Kidney (tissue), 14 donors: ENCODE measurements around the gene PECR. TPM values are rescaled to one million over a fixed set of nuclear protein-coding genes. Genes with fewer than 3 reads are reported as not detected.
A peak's percentile ranks its signal among the peaks of the same experiment; 100 is the strongest.

Source experiments
- DNase-seq, 5 donors: peaks; one replicate each; pipeline ENCODE4 v3.0.0-alpha.2; 2013 to 2020
- FAIRE-seq: peaks from 2 replicates; lab custom pipeline; 2012; peaks lifted over from hg19 to GRCh38; lab: Jason Lieb, UNC
- H3K27ac ChIP-seq, 2 donors: one replicate each; pipeline ENCODE4 v1.7.0; 2013; ENCODE audit warnings: low read depth in 2 of 2, low read length in 2 of 2, inconsistent platforms in 1 of 2
- H3K27me3 ChIP-seq: one replicate; pipeline ENCODE4 v1.7.1; 2013; ENCODE audit warnings: low read length, inconsistent platforms; ENCODE audit not compliant: control insufficient read depth, insufficient read depth
- H3K36me3 ChIP-seq, 3 donors: one replicate each; pipeline versions ENCODE4 v1.7.0 to v1.7.1; 2013; ENCODE audit warnings: low read length in 3 of 3, control low read depth in 1 of 3, inconsistent platforms in 1 of 3; ENCODE audit not compliant: insufficient read depth in 3 of 3, control insufficient read depth in 2 of 3
- H3K4me1 ChIP-seq, 3 donors: one replicate each; pipeline versions ENCODE4 v1.7.0 to v1.7.1; 2013; ENCODE audit warnings: low read length in 3 of 3, inconsistent platforms in 1 of 3, low read depth in 1 of 3; ENCODE audit not compliant: control insufficient read depth in 2 of 3, insufficient read depth in 2 of 3
- H3K4me3 ChIP-seq, 3 donors: one replicate each; pipeline versions ENCODE4 v1.7.0 to v1.8.1; 2013; ENCODE audit warnings: low read length in 3 of 3, control low read depth in 1 of 3, inconsistent platforms in 1 of 3
- H3K9ac ChIP-seq, 3 donors: one replicate each; pipeline versions ENCODE4 v1.7.0 to v1.7.1; 2013; ENCODE audit warnings: low read length in 3 of 3, control low read depth in 1 of 3, inconsistent platforms in 1 of 3
- H3K9me3 ChIP-seq, 3 donors: one replicate each; pipeline versions ENCODE4 v1.7.0 to v1.7.1; 2013; ENCODE audit warnings: low read length in 3 of 3, control low read depth in 1 of 3, inconsistent platforms in 1 of 3; ENCODE audit not compliant: control insufficient read depth in 2 of 3, insufficient read depth in 1 of 3
- intact Hi-C: fragments of 100-400 bp; cut with DNase I; formaldehyde crosslinking; loops from one replicate; pipeline ENCODE4 v1.11.1; 2022
- polyA plus RNA-seq: library from polyadenylated mRNA; stranded (reverse); fragments of 350-450 nt; fragmentation: Illumina TruSeq; extraction: RNeasy Lipid Tissue Mini Kit (QIAGEN cat#74804); gene quantifications from one replicate; pipeline ENCODE4 v1.2.3, GENCODE V29; 2014; ENCODE audit warnings: low read depth, low replicate concordance; ENCODE audit not compliant: insufficient read depth
- total RNA-seq: library from RNA; stranded (reverse); fragmentation: NEBNext Ultra II Directional; extraction: Animal tissue kit (Norgen Biotek cat#: 25700); gene quantifications from one replicate; pipeline ENCODE4 v1.2.1, GENCODE V29; 2021
- TF ChIP-seq, protein P1 (sequence below): IDR thresholded peaks from 3 replicates; pipeline ENCODE4 v1.5.1; 2012; ENCODE audit warnings: mild to moderate bottlenecking, moderate library complexity, borderline replicate concordance; ENCODE audit not compliant: insufficient read depth; ENCODE audit errors: extremely low read depth
- donor health status: control.
- donor health status: control.
- donor health status: control.
- donor health status: control.
- donor health status: control.
- donor health status: DM: yes; HTN: yes; CAD: no.
- donor health status: Normal renal cell carcinoma (clear cell type).

The PECR gene
- total and polyA plus RNA-seq, 2 donors from 2014 or later = 28.4 to 36.0 TPM

DNA sequence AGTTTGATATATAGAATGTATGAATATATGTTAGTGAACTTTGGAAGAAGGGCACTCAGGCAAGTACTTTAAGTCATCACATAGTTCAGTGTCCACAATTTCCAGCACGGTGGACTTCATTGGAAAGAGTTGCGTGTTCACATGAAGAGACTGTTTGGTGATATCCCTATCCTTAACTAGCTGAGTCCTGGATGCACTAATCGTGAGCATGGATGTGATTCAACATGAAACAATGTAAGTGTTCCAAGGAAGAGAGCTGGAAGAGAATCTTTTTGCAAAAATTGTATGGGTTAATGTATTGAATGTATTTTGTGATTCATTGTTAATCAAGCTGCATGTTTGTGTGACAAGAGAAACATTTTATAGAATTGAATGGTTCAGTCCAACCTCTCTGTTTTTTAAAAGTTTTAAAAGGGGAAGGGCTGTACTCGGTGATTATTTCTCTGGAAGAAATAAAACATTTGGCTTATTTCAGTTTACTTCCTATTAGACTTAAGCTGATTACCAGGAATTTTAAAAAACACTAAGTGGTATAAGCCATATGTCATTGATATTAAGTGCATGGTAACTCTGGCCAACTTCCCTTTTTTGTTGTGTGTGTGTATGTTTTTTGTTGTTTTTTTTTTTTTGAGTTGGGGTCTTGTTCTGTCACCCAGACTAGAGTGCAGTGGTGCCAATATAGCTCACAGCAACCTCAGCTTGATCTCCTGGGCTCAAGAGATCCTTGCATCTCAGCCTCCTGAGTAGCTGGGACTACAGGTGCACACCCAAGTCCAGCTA is 36.1 kb upstream of the PECR start:
- no peak overlapping the region for H3K9ac ChIP-seq
- FAIRE-seq (no peak), DNase-seq (no peak)
- no peak overlapping the region for H3K4me3 ChIP-seq
- H3K36me3 ChIP-seq = peaks cover 15 to 57% (median 42%) of the 10 kb centered on the region in 3 donors
- H3K27me3 ChIP-seq = no peaks in the 10 kb centered on the region
- H3K4me1 ChIP-seq = peaks cover 4 to 10% (median 8%) of the 10 kb centered on the region in 3 donors
- TF ChIP-seq, protein P1, sequence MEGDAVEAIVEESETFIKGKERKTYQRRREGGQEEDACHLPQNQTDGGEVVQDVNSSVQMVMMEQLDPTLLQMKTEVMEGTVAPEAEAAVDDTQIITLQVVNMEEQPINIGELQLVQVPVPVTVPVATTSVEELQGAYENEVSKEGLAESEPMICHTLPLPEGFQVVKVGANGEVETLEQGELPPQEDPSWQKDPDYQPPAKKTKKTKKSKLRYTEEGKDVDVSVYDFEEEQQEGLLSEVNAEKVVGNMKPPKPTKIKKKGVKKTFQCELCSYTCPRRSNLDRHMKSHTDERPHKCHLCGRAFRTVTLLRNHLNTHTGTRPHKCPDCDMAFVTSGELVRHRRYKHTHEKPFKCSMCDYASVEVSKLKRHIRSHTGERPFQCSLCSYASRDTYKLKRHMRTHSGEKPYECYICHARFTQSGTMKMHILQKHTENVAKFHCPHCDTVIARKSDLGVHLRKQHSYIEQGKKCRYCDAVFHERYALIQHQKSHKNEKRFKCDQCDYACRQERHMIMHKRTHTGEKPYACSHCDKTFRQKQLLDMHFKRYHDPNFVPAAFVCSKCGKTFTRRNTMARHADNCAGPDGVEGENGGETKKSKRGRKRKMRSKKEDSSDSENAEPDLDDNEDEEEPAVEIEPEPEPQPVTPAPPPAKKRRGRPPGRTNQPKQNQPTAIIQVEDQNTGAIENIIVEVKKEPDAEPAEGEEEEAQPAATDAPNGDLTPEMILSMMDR = no peak
- H3K9me3 ChIP-seq = no peaks in the 10 kb centered on the region
- intact Hi-C loops = no loop called here
- H3K27ac ChIP-seq = no peak overlapping the region

DNA sequence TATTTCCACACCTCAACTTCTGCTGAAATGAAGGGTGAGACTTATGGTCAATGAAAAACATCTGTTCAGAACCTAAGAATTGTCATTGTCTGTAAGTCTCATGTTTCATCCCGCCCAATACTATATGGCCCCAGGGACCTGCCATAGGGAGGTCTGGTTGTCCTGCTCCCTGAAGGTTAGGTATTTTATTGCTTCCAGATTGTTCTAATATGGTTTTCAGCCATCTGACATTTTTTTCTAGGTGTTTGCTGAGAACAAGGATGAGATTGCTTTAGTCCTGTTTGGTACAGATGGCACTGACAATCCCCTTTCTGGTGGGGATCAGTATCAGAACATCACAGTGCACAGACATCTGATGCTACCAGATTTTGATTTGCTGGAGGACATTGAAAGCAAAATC is 34.8 kb upstream of the PECR start:
- Histone ChIP-seq H3K27ac (no peak overlapping the region), H3K9ac (no peak overlapping the region), H3K4me1 (peaks cover 4 to 10% (median 10%) of the 10 kb centered on the region in 3 donors), H3K27me3 (no peaks in the 10 kb centered on the region), H3K36me3 (peaks cover 15 to 53% (median 32%) of the 10 kb centered on the region in 3 donors), H3K9me3 (no peaks in the 10 kb centered on the region), H3K4me3 (no peak overlapping the region)
- intact Hi-C loops = no loop called here
- no peak for DNase-seq
- FAIRE-seq = no peak
- TF ChIP-seq, protein P1 = no peak

DNA sequence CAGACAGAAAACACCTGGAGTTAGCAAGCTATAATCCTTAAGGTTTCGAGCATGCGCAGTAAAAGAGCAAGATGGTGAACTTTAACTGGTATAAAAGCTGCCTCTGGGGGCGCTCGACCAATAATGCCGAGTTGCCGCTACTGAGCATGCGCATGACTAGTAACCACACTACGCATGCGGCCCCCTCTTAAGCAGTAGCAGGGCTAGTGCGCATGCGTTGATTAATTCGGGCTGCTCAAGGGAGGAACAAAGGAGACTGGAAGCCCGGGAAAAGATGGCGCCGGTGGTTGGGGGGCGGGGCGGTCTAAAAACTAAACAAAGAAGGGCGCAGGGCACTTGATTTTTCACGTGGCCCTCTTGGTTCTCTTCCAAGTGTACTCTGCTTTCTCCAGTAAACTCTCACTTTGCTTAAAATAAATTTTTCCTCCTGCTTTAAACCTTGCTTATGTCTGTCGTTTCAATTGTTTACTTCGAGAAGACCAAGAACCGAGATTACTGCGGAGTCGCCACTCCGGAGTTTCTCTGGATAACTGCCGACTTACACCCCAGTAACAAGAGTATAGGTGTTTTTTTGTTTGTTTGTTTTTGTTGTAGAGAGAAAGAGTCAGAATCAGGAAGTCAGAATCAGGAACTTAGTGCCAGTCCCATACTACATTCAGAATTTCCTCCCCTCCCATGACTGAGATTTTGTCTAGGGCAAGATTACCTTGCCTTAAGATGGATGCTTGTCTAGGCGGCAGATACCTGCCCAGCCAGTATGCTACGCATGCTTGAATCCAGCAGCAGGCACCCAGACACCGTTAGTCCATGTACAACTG is 33.3 kb upstream of the PECR start:
- intact Hi-C loops = no loop called here
- Histone ChIP-seq H3K27ac (peak overlapping the region; percentile 72 to 84), H3K4me3 (peak overlapping the region; percentile 72 to 93 (median 86)), H3K27me3 (no peaks in the 10 kb centered on the region), H3K36me3 (peaks cover 12 to 45% (median 24%) of the 10 kb centered on the region in 3 donors), H3K4me1 (peaks cover 4 to 14% (median 10%) of the 10 kb centered on the region in 3 donors), H3K9me3 (no peaks in the 10 kb centered on the region), H3K9ac (peak overlapping the region; percentile 74 to 79 (median 76))
- FAIRE-seq (peak; percentile 94), DNase-seq (peak; percentile 99 to 100 (median 99))
- TF ChIP-seq, protein P1 = peak; percentile 89
